SH-SY5Y (cell line): Measurements from ENCODE around the gene SP100.

Experiments used
- GATA2 ChIP-seq: IDR thresholded peaks from 2 replicates; pipeline ENCODE4 v1.6.1; 2011; ENCODE audit warnings: mild to moderate bottlenecking, low read depth, low read length
- GATA3 ChIP-seq: IDR thresholded peaks from 2 replicates; pipeline ENCODE4 v1.6.1; 2011; ENCODE audit warnings: low read depth, mild to moderate bottlenecking, low read length, moderate library complexity

GRCh38 chr2:230542751-230543150 lies 126.8 kb downstream of the SP100 start:
- no peak for TF ChIP-seq GATA3
- no peak for TF ChIP-seq GATA2
